Measurements from ENCODE around the gene IMMP2L.

The IMMP2L gene

GRCh38 chr7:111050875-111051416 lies 511.3 kb downstream of the IMMP2L start:
- Histone ChIP-seq H3K4me1 (ENCODE audit: insufficient read depth, low read length) (peaks cover 8% of the 10 kb centered on the region), H3K9ac (ENCODE audit: low read depth, low read length) (no peak overlapping the region), H3K79me2 (ENCODE audit: insufficient read depth, low read length) (no peaks in the 10 kb centered on the region), H3K27me3 (ENCODE audit: insufficient read depth, low read length, poor library complexity) (no peaks in the 10 kb centered on the region), H3K4me3 (ENCODE audit: low read depth in 1 of 2, low read length in 2 of 2) (no peak overlapping the region), H3K27ac (ENCODE audit: low read length) (no peak overlapping the region), H2AFZ (ENCODE audit: low read depth, low read length) (no peak overlapping the region), H3K4me2 (ENCODE audit: insufficient read depth, low read length) (no peak overlapping the region), H3K9me3 (ENCODE audit: insufficient read depth, low read length, severe bottlenecking) (no peaks in the 10 kb centered on the region), H4K20me1 (ENCODE audit: insufficient read depth, low read length) (no peaks in the 10 kb centered on the region), H3K36me3 (ENCODE audit: insufficient read depth, low read length) (no peaks in the 10 kb centered on the region)
- DNase-seq (no peak), ATAC-seq (ENCODE audit: insufficient read depth, low read depth) (no peak)
- TF ChIP-seq CTCF (IDR thresholded peaks at IDR 0.05; ENCODE audit: borderline replicate concordance, extremely low read depth, low read length, poor library complexity, severe bottlenecking) (no peak), EZH2 (IDR thresholded peaks at IDR 0.05; ENCODE audit: borderline replicate concordance, low read depth, low read length, severe bottlenecking) (no peak)

- no peak for ATAC-seq (ENCODE audit: insufficient read depth, low read depth)
- peaks cover 8% of the 10 kb centered on the region for H3K4me1 ChIP-seq (ENCODE audit: insufficient read depth, low read length)
- no peak overlapping the region for H3K4me2 ChIP-seq (ENCODE audit: insufficient read depth, low read length)
- H3K79me2 ChIP-seq (ENCODE audit: insufficient read depth, low read length): no peaks in the 10 kb centered on the region
- H3K27ac ChIP-seq (ENCODE audit: low read length): no peak overlapping the region
- no peaks in the 10 kb centered on the region for H4K20me1 ChIP-seq (ENCODE audit: insufficient read depth, low read length)
- no peak overlapping the region for H2AFZ ChIP-seq (ENCODE audit: low read depth, low read length)
- no peak for DNase-seq
- no peaks in the 10 kb centered on the region for H3K36me3 ChIP-seq (ENCODE audit: insufficient read depth, low read length)
- H3K9me3 ChIP-seq (ENCODE audit: insufficient read depth, low read length, severe bottlenecking): no peaks in the 10 kb centered on the region
- H3K9ac ChIP-seq (ENCODE audit: low read depth, low read length): no peak overlapping the region
- no peaks in the 10 kb centered on the region for H3K27me3 ChIP-seq (ENCODE audit: insufficient read depth, low read length, poor library complexity)
- TF ChIP-seq CTCF (IDR thresholded peaks at IDR 0.05; ENCODE audit: borderline replicate concordance, extremely low read depth, low read length, poor library complexity, severe bottlenecking) (no peak), EZH2 (IDR thresholded peaks at IDR 0.05; ENCODE audit: borderline replicate concordance, low read depth, low read length, severe bottlenecking) (no peak)
- H3K4me3 ChIP-seq (ENCODE audit: low read depth in 1 of 2, low read length in 2 of 2): no peak overlapping the region
Observed at GRCh38 chr7:111049971-111050680, 512.2 kb downstream of the IMMP2L start.

- ATAC-seq (ENCODE audit: insufficient read depth, low read depth): no peak
- no peaks in the 10 kb centered on the region for H3K4me1 ChIP-seq (ENCODE audit: insufficient read depth, low read length)
- no peak for TF ChIP-seq CTCF (IDR thresholded peaks at IDR 0.05; ENCODE audit: borderline replicate concordance, extremely low read depth, low read length, poor library complexity, severe bottlenecking)
- no peak for TF ChIP-seq EZH2 (IDR thresholded peaks at IDR 0.05; ENCODE audit: borderline replicate concordance, low read depth, low read length, severe bottlenecking)
- H3K4me2 ChIP-seq (ENCODE audit: insufficient read depth, low read length): no peak overlapping the region
- no peak overlapping the region for H3K4me3 ChIP-seq (ENCODE audit: low read depth in 1 of 2, low read length in 2 of 2)
- no peaks in the 10 kb centered on the region for H3K27me3 ChIP-seq (ENCODE audit: insufficient read depth, low read length, poor library complexity)
- H3K9me3 ChIP-seq (ENCODE audit: insufficient read depth, low read length, severe bottlenecking): no peaks in the 10 kb centered on the region
- DNase-seq: no peak
- H2AFZ ChIP-seq (ENCODE audit: low read depth, low read length): no peak overlapping the region
- H3K79me2 ChIP-seq (ENCODE audit: insufficient read depth, low read length): no peaks in the 10 kb centered on the region
- H3K36me3 ChIP-seq (ENCODE audit: insufficient read depth, low read length): no peaks in the 10 kb centered on the region
- H3K9ac ChIP-seq (ENCODE audit: low read depth, low read length): no peak overlapping the region
- no peak overlapping the region for H3K27ac ChIP-seq (ENCODE audit: low read length)
- H4K20me1 ChIP-seq (ENCODE audit: insufficient read depth, low read length): no peaks in the 10 kb centered on the region
Observed at GRCh38 chr7:111047595-111047994, 514.7 kb downstream of the IMMP2L start.
